ENCODE results near the gene CDK3.

DNA sequence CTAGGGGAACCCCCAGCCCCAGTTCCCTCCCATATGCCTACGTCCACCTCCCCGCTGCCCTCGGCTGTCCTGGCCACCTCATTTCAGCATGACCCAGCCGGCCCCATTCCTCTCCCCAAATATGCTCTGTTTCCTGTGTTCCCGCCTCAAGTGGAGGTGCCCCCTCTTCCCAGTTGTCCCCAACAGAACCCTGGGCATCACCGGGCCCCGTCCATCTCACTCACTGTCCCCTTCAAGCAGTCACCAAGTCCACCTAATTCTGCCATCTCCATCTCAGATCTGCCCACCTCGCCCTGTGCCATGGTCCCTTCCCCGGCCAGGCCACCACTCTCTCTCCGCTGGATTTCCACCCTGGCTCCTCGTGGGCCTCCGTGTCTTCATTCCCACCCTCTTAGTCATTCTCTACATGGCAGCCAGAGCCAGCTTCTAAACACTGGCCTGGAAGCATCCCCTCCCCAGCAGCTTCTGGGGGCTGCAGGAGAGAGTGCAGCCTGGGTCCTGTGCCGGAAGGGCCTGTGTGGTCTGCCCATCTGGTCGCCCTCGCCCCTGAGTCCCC, 12.8 kb downstream of the CDK3 start:
- TF ChIP-seq REST (IDR thresholded peaks at IDR 0.05; ENCODE audit: insufficient read depth in 1 of 2, low read depth in 2 of 2, low read length in 1 of 2) (no peak), CTCF (IDR thresholded peaks at IDR 0.05) (no peak), POLR2AphosphoS5 (IDR thresholded peaks at IDR 0.05; ENCODE audit: low read depth, low read length) (no peak), TCF7L2 (IDR thresholded peaks at IDR 0.05; ENCODE audit: low read depth, low read length) (no peak)
